Right lobe of liver (tissue), 4 donors: ENCODE data around the gene MEAF6.

Experiments
- CTCF ChIP-seq, 4 donors: fragments of 200-600 bp in 3 of 4; fragments of 450-650 bp in 1 of 4; IDR thresholded peaks; one replicate each; pipeline versions ENCODE4 v1.5.1 to v1.8.0; 2016 to 2022; ENCODE audit warnings: antibody characterized with exemption in 4 of 4, mild to moderate bottlenecking in 2 of 4
- POLR2A ChIP-seq: fragments of 450-650 bp; IDR thresholded peaks from one replicate; pipeline ENCODE4 v1.6.1; 2017; ENCODE audit warnings: antibody characterized with exemption, mild to moderate bottlenecking
- donor health status: DM: no; HTN: no; CAD: no.
- donor health status: DM: no; HTN: no; CAD: no.
- donor health status: DM: no; HTN: yes; CAD: no.

GRCh38 chr1:37452416-37452815, 62.1 kb downstream of the MEAF6 start:
- TF ChIP-seq CTCF (IDR thresholded peaks at IDR 0.05) (no peak), POLR2A (no peak)
